ENCODE data around the gene NELL1. TPM values are rescaled to one million over a fixed set of nuclear protein-coding genes. Genes with fewer than 3 reads are reported as not detected.
A peak's percentile ranks its signal among the peaks of the same experiment; 100 is the strongest.

NELL1 gene
- total and polyA plus RNA-seq, 4 donors: 0.05 to 0.31 (median 0.12) TPM; not detected in 1

DNA sequence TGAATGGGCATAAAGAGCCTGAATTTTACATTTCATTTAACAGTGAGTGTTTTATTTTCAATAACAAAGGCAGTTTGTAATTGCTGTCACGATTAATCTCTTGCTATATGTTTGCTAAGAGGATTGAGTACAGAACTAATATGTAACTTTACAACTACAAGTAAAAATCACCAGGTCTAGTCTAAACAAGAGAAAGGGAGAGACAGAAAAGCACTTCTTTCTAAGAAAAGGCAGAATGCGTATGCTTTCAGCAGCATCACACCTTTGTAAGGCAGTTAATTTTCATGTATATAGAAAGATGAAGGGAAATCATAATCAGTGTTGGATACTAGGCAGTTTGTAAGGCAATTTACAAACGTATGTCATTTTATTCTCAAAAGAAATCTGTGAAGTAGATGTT is 169.8 kb downstream of the NELL1 start:
- Histone ChIP-seq H3K36me3 (ENCODE audit: control insufficient read depth in 4 of 4, insufficient read depth in 4 of 4, low read length in 4 of 4) (no peaks in the 10 kb centered on the region), H3K4me1 (ENCODE audit: control insufficient read depth in 5 of 5, insufficient read depth in 5 of 5, low read length in 5 of 5) (no peaks in the 10 kb centered on the region), H3K27ac (ENCODE audit: low read depth in 1 of 2, low read length in 1 of 2) (no peak overlapping the region), H3K4me3 (no peak overlapping the region), H3K9me3 (ENCODE audit: control insufficient read depth in 4 of 4, insufficient read depth in 3 of 4, low read length in 3 of 4) (no peaks in the 10 kb centered on the region), H3K9ac (ENCODE audit: insufficient read depth in 1 of 2, low read length in 2 of 2) (no peak overlapping the region), H3K27me3 (ENCODE audit: control insufficient read depth in 3 of 3, insufficient read depth in 3 of 3, low read length in 2 of 3) (no peaks in the 10 kb centered on the region)
- no peak for DNase-seq
- ATAC-seq (ENCODE audit: insufficient read depth, low FRiP score): no peak
- no peak for TF ChIP-seq CTCF (IDR thresholded peaks at IDR 0.05; ENCODE audit: control extremely low read depth, extremely low read depth)
- WGBS, 2 donors: 33 to 43% methylated on average over 3 of the region's 3 CpGs

DNA sequence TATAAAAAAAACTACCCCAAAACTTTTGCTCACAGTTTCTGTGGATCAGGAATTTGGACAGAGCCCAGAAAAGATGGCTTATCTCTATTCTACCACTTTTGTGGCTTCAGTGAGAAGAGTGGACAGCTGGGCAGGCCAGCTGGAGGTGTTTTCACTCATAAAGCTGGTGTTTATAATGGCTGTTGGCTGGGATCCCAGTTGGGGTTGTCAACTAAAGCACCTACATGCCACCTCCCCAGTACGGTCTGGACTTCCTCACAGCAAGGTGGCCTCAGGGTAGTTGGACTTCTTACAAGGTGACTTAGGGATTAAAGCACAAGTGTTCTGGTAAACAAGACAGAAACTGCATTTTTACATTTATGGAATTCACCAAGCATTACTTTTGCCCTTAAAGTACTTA is 171.0 kb downstream of the NELL1 start:
- no peak for TF ChIP-seq CTCF (IDR thresholded peaks at IDR 0.05; ENCODE audit: control extremely low read depth, extremely low read depth)
- Histone ChIP-seq H3K4me1 (ENCODE audit: control insufficient read depth in 5 of 5, insufficient read depth in 5 of 5, low read length in 5 of 5) (no peaks in the 10 kb centered on the region), H3K27me3 (ENCODE audit: control insufficient read depth in 3 of 3, insufficient read depth in 3 of 3, low read length in 2 of 3) (no peaks in the 10 kb centered on the region), H3K9ac (ENCODE audit: insufficient read depth in 1 of 2, low read length in 2 of 2) (no peak overlapping the region), H3K27ac (ENCODE audit: low read depth in 1 of 2, low read length in 1 of 2) (no peak overlapping the region), H3K4me3 (no peak overlapping the region), H3K36me3 (ENCODE audit: control insufficient read depth in 4 of 4, insufficient read depth in 4 of 4, low read length in 4 of 4) (no peaks in the 10 kb centered on the region), H3K9me3 (ENCODE audit: control insufficient read depth in 4 of 4, insufficient read depth in 3 of 4, low read length in 3 of 4) (no peaks in the 10 kb centered on the region)
- ATAC-seq (ENCODE audit: insufficient read depth, low FRiP score) (no peak), DNase-seq (peak in 1 of 3 donors; percentile 10)
- 24 to 54% methylated on average over 1 of the region's 1 CpG for whole genome bisulfite sequencing, 2 donors

GRCh38 chr11:20844216-20844615 is 174.8 kb downstream of the NELL1 start:
- no peaks in the 10 kb centered on the region for H3K9me3 ChIP-seq (ENCODE audit: control insufficient read depth in 4 of 4, insufficient read depth in 3 of 4, low read length in 3 of 4)
- H3K36me3 ChIP-seq (ENCODE audit: control insufficient read depth in 4 of 4, insufficient read depth in 4 of 4, low read length in 4 of 4): no peaks in the 10 kb centered on the region
- ATAC-seq (ENCODE audit: insufficient read depth, low FRiP score) (no peak), DNase-seq (no peak)
- 84 to 87% methylated on average over 2 of the region's 2 CpGs for WGBS, 2 donors
- no peak overlapping the region for H3K4me3 ChIP-seq
- no peak overlapping the region for H3K27ac ChIP-seq (ENCODE audit: low read depth in 1 of 2, low read length in 1 of 2)
- H3K9ac ChIP-seq (ENCODE audit: insufficient read depth in 1 of 2, low read length in 2 of 2): no peak overlapping the region
- H3K4me1 ChIP-seq (ENCODE audit: control insufficient read depth in 5 of 5, insufficient read depth in 5 of 5, low read length in 5 of 5): no peaks in the 10 kb centered on the region
- no peak for TF ChIP-seq CTCF (IDR thresholded peaks at IDR 0.05; ENCODE audit: control extremely low read depth, extremely low read depth)
- H3K27me3 ChIP-seq (ENCODE audit: control insufficient read depth in 3 of 3, insufficient read depth in 3 of 3, low read length in 2 of 3): no peaks in the 10 kb centered on the region

- no peak overlapping the region for H3K27ac ChIP-seq (ENCODE audit: low read depth in 1 of 2, low read length in 1 of 2)
- H3K9me3 ChIP-seq (ENCODE audit: control insufficient read depth in 4 of 4, insufficient read depth in 3 of 4, low read length in 3 of 4): no peaks in the 10 kb centered on the region
- H3K27me3 ChIP-seq (ENCODE audit: control insufficient read depth in 3 of 3, insufficient read depth in 3 of 3, low read length in 2 of 3): no peaks in the 10 kb centered on the region
- TF ChIP-seq CTCF (IDR thresholded peaks at IDR 0.05; ENCODE audit: control extremely low read depth, extremely low read depth): no peak
- 65 to 83% methylated on average over 2 of the region's 2 CpGs for WGBS, 2 donors
- H3K4me1 ChIP-seq (ENCODE audit: control insufficient read depth in 5 of 5, insufficient read depth in 5 of 5, low read length in 5 of 5): no peaks in the 10 kb centered on the region
- no peak overlapping the region for H3K9ac ChIP-seq (ENCODE audit: insufficient read depth in 1 of 2, low read length in 2 of 2)
- H3K36me3 ChIP-seq (ENCODE audit: control insufficient read depth in 4 of 4, insufficient read depth in 4 of 4, low read length in 4 of 4): no peaks in the 10 kb centered on the region
- no peak for DNase-seq
- no peak for ATAC-seq (ENCODE audit: insufficient read depth, low FRiP score)
- H3K4me3 ChIP-seq: no peak overlapping the region
Measured at GRCh38 chr11:20844630-20845029, 175.2 kb downstream of the NELL1 start.
